GM10847 (cell line): ENCODE results near the gene DGKG.

Source experiments
- POLR2A ChIP-seq: IDR thresholded peaks from 2 replicates; pipeline ENCODE4 v1.6.1; 2011; ENCODE audit not compliant: insufficient read length; ENCODE audit errors: extremely low read depth

DGKG gene

GRCh38 chr3:186200726-186201125, 161.3 kb downstream of the DGKG start:
- no peak for TF ChIP-seq POLR2A

- no peak for TF ChIP-seq POLR2A
Measured at GRCh38 chr3:186198442-186198841, 163.6 kb downstream of the DGKG start.

DNA sequence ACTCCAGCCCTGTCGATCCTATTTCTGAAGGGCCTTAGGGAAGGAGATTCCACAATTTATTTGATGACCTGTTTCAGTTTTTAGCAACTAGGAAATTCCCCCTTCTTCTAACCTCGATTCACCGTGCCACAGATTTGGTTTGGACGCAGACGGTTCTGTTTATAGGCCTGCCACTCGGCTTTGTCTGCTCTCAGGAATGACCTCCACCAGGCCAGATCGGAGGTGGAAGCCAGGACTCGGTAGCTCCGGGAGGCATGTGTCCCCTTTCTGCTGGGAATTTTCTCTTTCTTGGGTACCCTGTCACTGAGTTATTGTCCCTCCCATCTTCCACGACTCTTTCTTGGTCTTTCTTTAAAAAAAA, 167.6 kb downstream of the DGKG start:
- no peak for TF ChIP-seq POLR2A

DNA sequence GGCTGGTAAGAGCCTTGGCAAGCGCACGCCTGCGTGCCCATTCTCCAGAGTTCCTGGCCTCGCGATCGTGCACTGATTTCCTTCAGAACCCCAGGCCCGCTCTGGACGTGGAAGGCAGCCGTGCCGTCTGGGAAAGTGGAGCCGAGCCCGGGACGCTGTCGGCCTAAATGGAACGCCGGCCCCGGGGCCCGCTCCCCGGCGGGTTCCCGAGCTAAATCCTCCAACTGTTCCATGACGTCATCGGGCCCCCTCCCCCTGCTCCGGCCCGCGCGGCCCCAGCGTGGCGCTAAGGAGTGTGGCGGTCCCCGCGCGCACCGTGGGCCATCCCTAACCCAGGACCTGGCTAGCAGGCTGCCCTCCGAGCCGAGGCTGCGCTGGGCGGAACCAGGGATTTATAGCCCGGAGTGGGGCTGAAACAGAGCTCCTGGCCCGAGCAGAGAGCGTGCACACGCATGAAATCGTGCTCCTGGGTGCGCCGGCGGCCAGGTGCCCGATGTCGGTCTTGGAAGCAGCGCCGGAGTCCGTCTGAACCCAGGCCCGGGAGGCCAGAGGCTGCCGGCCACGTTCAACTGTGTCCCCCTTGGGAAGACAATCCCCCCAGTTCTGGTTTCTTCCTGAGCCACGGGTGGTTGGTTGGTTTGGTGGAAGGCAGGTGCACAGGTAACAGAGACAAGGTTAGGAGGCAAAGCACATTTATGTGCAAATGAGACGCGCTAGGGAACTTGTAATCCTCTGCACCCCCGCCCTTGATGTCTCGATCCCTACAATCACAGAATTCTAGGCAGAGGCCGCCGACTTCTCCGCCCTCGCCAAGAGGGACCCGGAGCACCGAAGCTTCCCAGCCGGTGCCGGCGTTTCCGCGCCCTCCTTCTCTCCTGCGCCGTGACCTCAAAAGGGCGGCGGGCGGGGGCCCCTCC, 168.2 kb downstream of the DGKG start:
- TF ChIP-seq POLR2A, result no peak

- TF ChIP-seq POLR2A, result no peak
Measured at GRCh38 chr3:186192823-186193222, 169.2 kb downstream of the DGKG start.

DNA sequence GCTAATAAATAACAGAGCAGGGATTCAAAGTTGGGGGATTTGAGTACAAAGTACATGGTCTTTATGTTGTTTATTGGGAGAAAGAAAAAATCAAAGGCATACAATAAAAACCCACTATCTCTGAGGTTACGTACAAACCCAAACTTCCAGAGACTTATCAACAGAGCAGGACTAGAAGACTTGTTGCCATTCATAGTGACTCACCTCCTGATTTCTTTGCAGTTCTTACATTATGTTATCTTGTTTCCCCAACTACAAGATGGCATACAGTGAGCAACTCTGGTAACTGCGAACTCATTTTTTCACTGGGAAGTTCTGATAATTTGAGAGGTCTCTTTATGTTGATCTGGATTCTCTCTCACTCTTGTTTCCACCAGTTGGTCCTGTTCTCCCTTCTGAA, 172.5 kb downstream of the DGKG start:
- no peak for TF ChIP-seq POLR2A

GRCh38 chr3:186187401-186188275, 174.4 kb downstream of the DGKG start:
- no peak for TF ChIP-seq POLR2A

DNA sequence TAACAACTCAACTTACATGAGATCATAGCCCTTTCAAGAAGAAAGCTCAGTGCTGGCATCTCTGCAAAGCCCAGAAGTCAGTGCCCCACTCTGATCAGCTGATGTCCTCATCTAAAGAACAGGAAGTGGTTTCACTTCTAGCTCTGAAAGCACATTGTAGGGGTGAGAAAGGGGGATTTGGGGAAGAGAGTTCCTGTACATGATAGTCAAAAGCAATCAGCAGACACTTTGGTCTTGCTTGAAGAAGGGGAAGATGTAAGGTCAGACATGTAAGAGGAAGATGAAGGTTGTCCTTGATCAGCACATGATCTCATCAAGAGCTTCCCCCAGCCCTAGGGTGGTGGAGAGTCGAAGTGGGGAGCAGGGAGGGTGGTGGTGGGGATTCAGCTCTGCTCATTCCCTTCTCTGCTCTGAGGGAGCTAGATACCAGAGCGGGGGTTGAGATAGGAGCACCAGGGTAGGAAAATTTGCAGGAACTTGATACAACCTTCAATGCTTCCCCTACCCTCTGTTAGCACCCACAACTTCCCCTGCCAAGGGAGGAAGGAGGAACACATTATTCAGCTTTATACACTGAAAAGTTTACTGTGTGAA, 176.7 kb downstream of the DGKG start:
- no peak for TF ChIP-seq POLR2A

DNA sequence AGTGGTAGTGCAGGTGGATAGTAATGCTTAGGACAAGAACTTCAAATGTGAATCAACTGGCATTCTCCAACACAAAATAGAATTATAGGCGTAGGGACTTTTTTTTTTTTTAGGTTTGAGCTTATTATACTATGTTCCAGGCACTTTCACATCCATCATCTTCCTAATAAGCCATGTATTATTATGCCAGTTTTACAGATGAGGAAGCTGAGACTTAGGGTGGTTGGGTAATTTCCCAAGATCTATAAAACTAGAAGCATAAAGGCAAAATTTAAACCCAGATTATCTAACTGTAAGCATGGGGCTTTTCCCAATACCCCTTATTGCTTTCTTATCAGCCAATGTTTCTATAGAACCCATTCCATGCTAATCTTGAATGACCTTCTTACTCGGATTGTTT, 178.0 kb downstream of the DGKG start:
- TF ChIP-seq POLR2A, result no peak

DNA sequence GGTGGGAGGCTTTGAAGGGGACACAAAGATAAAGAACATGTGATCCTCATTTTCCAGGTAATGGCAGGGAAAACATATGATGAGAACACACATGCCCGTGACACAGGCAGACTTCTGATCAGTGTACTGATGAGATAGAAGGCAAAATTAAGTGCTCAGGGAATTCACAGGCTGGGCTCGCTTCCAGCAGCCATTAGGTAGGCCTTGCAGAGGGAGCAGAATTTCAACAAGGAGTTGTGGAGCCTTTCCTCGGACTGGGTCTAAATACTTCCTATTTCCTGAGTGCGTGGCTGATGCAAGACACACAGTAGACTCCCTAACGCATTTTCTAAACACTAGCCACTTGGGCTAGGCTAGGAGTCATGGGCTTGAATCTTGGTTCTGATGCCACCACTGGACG, 179.2 kb downstream of the DGKG start:
- no peak for TF ChIP-seq POLR2A

DNA sequence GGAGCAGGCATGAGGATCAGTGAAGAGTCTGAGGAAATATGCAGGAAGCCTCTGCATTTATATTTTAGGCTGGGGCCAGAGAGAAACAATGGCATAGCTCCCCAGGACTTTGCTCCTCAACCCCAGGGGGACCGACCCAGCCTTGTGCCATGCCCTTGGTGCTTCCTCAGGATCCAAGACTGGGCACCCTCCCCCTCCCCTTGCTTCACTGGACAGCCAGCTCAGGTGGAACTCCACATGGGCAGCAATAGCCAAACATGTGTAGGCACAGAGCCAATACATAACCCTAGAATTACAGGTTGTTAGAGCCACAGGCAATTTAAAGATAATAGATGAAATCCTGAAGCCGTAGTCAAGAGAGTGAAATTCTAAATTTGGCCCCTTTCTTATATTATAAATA, 180.1 kb downstream of the DGKG start:
- no peak for TF ChIP-seq POLR2A

- no peak for TF ChIP-seq POLR2A
Measured at GRCh38 chr3:186180891-186181481, 181.0 kb downstream of the DGKG start.

GRCh38 chr3:186180151-186180550, 181.9 kb downstream of the DGKG start:
- no peak for TF ChIP-seq POLR2A

DNA sequence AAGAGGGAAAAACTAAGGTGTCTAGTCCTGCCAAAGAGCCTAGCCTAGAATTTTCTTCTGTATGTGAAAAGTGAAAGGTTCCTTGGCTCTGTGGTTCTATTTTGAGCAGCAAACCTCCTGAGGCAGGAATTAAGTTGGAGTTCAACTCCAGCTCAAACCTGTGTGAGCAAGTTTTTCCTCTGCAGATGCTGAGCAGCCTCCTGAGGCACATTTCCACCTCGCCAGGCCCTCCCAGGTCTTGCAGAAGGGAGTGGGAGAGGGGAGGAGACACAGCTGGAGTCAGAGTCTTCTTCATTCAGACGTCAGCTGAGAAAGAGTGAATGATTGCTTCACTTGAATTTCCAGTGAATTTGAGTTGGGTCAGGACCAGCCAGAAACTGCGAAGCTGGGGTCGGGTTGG, 183.6 kb downstream of the DGKG start:
- TF ChIP-seq POLR2A, result no peak

DNA sequence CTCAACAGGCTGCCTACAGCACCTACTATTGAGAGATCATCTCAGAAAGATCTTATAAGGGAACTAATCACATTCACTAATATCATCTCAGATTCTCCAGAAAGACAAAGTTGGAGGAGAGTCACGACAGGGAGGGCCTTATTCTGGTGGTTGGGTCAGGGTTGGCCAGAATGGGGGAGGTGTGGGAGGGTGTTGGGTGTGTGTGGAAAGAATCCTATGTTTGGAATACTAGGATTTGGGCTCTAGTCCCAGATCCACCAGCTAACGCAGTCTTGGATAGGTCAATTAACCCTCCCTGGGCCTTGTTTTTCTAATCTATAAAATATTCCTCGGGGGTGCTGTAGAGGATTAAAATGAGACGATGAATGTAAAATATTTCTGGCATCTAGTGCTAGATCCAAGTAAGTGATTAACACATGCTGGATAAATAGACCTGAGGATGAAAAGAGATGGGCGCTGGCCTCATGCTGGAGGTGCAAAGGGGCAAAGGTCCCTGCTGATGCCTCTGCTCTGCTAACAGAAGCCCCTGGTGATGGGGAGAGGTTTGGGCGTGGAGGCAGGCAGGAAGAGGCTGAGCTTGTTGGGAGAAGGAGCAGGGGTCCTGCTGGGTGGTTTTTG, 185.6 kb downstream of the DGKG start:
- no peak for TF ChIP-seq POLR2A
